GM19452 (cell line): ENCODE measurements around the gene TNNC2.
"Not testable (repeated sequence)": the region's sequence is repeated elsewhere in the genome, so short reads cannot be mapped to it uniquely, and the experiment has no call there.

Source experiments
- ATAC-seq: cut with Tn5 transposase; IDR thresholded peaks from one replicate; pipeline ENCODE4 v1.9.1; 2021; ENCODE audit not compliant: unreplicated experiment

Gene TNNC2

DNA sequence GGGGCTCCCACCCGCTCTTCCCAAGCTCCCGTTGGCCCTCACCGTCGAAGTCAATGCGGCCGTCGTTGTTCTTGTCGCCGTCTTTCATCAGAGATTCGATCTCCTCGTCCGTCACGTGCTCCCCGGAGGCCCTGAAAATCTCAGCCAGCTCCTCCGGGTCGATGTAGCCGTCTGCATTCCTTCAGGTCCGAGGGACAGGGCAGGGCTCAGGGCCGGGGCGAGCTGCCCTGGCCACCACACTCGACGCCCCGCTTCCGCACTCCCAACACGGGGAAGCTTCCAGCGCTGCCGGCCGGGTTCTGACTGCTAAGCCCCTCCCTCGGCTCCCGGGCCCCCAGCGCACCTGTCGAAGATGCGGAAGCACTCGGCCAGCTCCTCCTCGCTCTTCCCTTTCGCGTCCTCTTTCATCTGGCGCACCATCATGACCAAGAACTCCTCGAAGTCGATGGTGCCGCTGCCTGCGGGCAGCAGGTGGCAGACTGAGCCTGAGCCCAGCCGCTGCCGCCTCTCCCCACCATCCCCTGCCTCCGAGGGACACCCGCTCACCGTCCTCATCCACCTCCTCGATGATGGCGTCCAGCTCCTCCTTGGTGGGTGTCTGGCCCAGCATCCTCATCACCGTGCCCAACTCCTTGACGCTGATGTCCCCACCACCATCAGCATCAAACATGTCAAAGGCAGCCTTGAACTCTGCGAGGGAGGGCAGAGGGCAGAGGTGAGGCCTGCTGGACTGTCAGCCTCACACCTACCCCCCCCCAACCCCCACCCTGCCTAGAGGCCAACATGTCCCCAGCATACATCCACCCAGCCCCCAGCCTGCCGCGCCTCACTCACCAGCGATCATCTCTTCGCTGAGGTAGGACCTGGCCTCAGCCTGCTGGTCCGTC lies 2.9 kb downstream of the TNNC2 start:
- no peak for ATAC-seq

DNA sequence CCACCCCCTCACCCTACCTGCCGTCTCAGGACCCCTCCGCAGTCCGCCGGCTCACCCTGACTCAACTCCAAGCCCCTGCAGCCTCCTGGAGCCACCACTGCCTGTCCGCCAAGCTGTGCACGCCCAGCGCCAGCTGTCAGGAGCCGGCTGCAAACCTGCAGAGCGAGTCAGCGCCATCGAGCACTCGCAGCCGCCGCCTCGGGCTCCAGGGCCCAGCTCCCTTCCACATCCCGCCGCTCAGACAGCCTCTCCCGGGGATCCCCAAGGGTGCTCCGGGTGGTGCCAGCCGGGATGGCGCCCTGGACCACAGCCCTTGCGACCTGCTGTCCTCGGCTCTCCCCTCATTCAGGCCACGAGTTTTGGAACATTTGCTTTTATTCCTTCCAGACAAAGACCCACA lies 4.3 kb downstream of the TNNC2 start:
- no peak for ATAC-seq

DNA sequence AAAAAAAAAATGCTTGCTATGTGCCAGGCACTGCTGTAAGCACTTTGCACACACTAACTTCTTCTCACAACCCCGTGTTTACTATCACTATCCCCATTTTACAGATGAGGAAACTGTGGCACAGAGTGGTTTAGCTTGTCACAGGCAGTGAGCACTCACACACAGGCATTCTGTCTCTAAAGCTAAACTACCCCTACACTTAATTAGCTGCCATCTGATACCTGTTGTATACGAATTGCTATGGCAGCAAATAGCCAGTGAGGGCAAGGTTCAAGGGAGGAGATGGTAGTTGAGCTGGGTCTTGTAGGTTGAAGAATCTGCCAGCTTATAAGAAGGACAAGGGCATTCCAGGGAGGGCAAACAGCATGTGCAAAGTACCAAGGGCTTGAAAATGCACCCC lies 5.2 kb downstream of the TNNC2 start:
- ATAC-seq, result no peak

- no peak for ATAC-seq
Observed at GRCh38 chr20:45819466-45819865, 7.6 kb downstream of the TNNC2 start.

DNA sequence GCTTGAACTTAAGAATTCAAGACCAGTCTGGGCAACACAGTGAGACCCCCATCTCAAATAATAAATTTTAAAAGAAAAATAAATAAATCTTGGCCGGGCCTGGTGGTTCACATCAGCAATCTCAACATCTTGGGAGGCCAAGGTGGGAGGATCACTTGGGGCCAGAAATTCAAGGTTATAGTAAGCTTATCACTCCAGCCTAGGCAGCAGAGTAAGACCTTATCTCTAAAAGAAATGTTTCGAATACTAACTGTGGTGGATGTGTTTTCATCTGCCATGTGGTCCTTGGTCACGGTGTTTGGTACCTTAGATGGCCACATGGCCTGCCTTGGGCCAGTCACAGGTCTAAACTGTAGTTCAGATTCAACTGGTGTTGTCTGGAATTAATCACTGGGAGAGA lies 8.9 kb downstream of the TNNC2 start:
- no peak for ATAC-seq

- ATAC-seq, result no peak
Observed at GRCh38 chr20:45817376-45818194, 9.5 kb downstream of the TNNC2 start.

- no peak for ATAC-seq
Observed at GRCh38 chr20:45816951-45817350, 10.2 kb downstream of the TNNC2 start.

- ATAC-seq, result no peak
Observed at GRCh38 chr20:45814314-45814713, 12.8 kb downstream of the TNNC2 start.

- no peak for ATAC-seq
Observed at GRCh38 chr20:45813489-45813888, 13.6 kb downstream of the TNNC2 start.

DNA sequence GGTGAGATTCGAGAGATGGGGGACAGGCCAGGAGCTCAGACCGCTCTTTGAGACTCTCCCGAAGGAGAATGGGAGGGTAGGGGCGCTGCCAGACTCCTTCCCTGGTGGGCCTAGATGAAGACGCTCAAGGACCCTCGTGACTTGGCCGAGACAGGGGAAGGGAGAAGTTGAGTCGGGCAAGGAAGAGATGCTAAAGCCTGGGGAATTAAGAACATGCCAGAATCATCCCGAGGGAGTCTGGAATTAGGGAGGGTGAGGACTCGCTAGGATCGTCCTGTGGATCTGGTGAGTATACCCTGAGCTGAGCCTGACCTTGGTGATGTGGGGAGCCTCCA lies 14.1 kb downstream of the TNNC2 start:
- no peak for ATAC-seq

- peak; percentile 96 for ATAC-seq
Observed at GRCh38 chr20:45812157-45813005, 14.7 kb downstream of the TNNC2 start, which contains the start of gene UBE2C. Gene UBE2C, plus strand, starts transcription at chr20:45812644. Its CDS starts 52 bp downstream, at chr20:45812696.

DNA sequence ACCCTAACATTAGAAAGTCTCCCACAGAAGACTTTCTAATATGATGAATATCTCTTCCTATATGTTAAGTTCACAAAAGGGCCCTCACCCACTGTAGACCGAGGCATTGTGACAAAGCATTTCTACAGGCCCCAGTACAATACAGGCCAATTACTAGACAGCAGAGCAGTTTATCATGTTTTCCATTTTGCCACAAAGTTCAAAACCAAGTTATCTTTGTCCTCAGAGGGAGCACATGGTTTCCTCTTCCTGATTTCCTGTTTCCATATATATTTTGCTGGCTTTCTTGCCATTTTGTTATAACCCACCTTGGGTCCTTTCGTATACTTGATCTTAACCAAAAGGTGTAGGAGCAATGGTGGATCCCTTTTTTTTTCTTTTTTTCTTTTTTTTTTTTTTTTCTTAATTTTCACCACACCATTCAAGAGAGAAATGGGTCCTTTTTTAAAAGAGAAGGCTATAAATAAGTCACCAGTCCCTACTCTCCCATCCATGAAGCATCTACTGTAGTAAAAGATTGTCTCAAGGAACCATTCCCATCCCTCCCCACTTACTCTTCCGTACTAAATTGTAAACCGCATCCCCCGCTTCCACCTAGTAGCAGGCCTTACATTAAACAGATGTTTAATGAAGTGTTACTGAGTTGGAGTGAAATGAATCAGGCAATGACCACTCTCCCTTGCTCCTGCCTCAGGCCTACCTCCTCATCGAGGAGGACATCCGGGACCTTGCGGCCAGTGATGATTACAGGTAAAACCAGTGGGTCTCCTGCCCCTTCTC lies 16.7 kb downstream of the TNNC2 start:
- no peak for ATAC-seq

DNA sequence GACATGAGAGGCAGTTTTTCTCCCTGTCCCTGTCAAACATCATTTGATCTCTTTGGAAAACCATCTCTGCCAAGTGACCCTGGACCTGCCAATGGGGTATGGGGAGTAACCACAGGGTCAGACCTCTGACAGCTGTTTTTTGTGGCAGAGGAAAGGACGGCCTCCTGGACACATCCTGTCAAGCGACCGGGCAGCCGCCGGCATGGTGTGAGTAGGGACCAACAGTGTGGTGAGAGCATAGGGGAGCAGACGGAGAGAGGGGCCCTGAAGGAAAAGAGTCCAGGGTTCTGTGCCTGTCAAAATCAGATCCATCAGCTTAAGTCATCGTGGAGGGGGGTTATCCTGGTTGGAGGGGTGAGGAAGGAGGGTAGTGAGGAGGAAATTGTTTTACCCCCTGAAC lies 25.3 kb downstream of the TNNC2 start:
- no peak for ATAC-seq

GRCh38 chr20:45798935-45799642 lies 28.0 kb downstream of the TNNC2 start:
- ATAC-seq, result no peak

DNA sequence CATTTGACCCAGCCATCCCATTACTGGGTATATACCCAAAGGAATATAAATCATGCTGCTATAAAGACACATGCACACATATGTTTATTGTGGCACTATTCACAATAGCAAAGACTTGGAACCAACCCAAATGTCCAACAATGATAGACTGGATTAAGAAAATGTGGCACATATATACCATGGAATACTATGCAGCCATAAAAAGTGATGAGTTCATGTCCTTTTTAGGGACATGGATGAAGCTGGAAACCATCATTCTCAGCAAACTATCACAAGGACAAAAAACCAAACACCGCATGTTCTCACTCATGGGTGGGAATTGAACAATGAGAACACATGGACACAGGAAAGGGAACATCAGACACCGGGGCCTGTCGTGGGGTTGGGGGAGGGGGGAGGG lies 29.2 kb downstream of the TNNC2 start:
- not testable (repeated sequence) for ATAC-seq

DNA sequence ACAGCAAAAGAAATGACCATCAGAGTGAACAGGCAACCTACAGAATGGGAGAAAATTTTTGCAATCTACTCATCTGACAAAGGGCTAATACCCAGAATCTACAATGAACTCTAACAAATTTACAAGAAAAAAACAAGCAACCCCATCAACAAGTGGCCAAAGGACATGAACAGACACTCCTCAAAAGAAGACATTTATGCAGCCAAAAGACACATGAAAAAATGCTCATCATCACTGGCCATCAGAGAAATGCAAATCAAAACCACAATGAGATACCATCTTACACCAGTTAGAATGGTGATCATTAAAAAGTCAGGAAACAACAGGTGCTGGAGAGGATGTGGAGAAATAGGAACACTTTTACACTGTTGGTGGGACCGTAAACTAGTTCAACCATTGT lies 29.6 kb downstream of the TNNC2 start:
- not testable (repeated sequence) for ATAC-seq

DNA sequence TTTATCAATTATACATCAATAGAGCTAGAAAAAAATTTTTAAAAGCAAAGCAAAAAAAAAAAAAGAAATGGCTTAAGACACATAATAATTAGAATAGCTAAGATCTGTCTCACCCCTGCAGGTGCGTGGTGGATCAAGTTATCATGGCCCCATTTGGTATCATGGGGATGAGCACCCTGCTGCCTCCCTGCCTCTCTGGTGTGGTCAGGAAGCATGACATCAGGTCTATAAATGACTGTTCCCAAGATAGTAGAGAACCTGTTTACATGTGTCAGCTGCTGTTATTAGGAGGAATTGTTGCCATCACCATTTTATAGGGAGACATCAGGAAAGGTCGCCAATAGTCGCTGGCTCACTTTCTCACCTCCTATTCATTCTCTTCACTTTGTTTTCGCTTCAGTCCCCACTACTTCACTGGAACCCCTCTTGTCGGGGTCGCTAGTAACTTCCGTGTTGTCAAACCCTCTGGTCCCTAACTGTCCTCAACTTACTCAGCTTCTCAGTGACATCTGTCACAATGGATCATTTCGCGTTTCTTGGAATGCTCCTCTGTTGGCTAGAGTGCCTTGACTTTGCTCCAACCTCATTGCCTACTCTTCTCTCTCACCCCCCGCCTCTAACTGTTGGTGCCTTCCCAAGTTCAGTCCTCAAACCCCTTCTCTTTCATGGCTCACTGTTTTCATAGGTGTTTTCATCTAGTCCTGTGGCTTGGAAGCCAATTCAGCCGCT lies 30.6 kb downstream of the TNNC2 start:
- no peak for ATAC-seq

- peak; percentile 15 for ATAC-seq
Observed at GRCh38 chr20:45792317-45793118, 34.6 kb downstream of the TNNC2 start.
